GM19328 (cell line): Measurements from ENCODE around the gene RAD50.
"Not testable (repeated sequence)": the region's sequence is repeated elsewhere in the genome, so short reads cannot be mapped to it uniquely, and the experiment has no call there.

Source experiments
- ATAC-seq: cut with Tn5 transposase; IDR thresholded peaks from one replicate; pipeline ENCODE4 v1.9.1; 2021; ENCODE audit warnings: mild to moderate bottlenecking, moderate library complexity; ENCODE audit not compliant: unreplicated experiment

The RAD50 gene

DNA sequence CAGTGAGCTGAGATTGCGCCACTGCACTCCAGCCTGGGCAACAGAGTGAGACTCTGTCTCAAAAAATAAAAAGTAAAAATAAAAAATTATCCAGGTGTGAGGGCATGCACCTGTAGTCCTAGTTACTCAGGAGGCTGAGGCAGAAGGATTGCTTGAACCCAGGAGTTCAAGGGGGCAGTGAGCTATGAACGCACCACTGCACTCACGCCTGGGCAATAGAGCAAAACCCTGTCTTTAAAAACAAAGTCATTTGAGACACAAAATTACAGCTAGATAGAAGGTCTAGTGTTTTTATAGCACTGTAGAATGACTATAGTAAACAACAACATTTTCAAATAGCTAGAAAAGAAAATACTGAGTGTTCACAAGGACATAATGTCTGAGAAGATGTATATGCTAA, 133.4 kb downstream of the RAD50 start:
- ATAC-seq = no peak

DNA sequence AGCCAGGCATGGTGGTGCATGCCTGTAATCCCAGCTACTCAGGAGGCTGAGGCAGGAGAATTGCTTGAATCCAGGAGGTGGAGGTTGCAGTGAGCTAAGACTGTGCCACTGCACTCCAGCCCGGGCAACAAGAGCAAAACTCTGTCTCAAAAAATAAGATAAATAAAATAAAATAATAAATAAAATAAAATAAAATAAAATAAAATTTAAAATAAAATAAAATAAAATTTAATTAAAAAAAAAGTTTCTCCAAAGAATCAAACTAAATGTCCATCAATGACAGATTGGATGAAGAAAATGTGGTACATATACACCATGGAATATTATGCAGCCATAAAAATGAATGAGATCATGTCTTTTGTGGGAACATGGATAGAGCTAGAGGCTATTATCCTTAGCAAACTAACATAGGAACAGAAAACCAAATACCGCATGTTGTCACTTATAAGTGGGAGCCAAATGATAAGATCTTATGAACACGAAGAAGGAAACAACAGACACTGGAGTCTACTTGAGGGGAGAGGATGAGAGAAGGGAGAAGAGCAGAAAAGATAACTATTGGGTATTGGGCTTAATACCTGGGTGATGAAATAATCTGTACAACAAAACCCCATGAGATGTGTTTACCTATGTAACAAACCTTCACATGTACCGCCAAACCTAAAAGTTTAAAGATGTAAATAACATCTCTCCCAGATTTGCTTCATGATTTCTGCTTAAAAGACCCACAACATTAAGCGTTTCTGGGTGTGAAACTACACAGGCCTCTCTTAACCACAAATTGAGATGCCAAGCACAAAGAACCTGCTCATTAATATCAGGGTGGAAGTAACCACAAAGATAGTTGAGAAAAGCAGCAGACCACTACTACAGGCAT, 135.2 kb downstream of the RAD50 start:
- ATAC-seq = not testable (repeated sequence)

DNA sequence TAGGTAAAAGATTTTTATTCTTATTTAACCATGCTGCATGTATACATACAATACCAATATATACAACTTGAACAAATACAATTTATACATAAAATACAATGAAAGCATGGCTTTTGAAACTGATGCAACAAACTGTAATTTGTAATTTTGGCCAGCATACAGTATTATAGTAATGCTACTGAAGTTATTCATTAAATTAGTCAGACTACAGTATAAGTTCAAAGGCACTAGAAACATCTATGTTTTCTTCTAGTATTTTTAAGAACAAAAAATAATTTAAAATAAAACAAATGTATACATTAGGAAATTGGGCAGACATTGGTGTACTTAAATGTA, 135.8 kb downstream of the RAD50 start:
- ATAC-seq = no peak
